LoVo (cell line): ENCODE measurements around the gene ZNF189.
A peak's percentile ranks its signal among the peaks of the same experiment; 100 is the strongest.

ENCODE experiments used
- DNase-seq: peaks from one replicate; pipeline ENCODE4 v3.0.0-alpha.2; 2016; ENCODE audit warnings: low spot score

The ZNF189 gene

GRCh38 chr9:101398068-101398929 lies at the start of gene ZNF189, which contains the start of gene MRPL50:
Gene ZNF189 (plus strand): TSS chr9:101398851. CDS start chr9:101399157, 306 bp downstream.
Gene MRPL50 (minus strand): TSS chr9:101398618. CDS start chr9:101398592, 26 bp downstream.
- peak; percentile 97 for DNase-seq

GRCh38 chr9:101350285-101350684 lies 48.4 kb upstream of the ZNF189 start:
- no peak for DNase-seq

DNA sequence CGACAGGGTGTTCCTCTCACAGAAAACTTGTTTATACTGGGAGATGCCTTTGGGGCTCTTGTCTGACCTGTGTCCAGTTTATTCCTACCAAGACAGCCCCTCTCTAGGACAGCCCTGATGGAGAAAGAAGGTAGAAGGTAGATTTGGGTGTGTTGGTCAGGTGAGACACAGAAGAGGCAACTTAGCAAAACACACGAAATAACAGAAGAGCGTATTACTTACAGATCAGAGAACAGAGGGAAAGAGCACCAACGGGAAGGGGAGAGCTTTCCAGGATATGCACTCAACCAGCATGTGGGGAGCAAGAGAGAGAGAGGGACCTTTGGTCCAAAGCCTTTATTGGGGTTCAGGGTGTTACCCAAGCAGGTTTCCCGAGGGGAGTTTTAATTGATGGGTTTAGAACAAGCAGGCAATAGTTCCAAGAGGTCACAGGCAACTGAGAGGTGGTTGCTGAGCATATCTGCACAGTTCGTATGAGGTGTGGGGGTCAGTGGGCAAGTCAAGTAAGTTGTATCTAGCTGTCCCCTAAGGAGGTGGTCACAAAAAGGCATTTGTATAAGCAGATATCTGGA lies 45.7 kb upstream of the ZNF189 start:
- no peak for DNase-seq

DNA sequence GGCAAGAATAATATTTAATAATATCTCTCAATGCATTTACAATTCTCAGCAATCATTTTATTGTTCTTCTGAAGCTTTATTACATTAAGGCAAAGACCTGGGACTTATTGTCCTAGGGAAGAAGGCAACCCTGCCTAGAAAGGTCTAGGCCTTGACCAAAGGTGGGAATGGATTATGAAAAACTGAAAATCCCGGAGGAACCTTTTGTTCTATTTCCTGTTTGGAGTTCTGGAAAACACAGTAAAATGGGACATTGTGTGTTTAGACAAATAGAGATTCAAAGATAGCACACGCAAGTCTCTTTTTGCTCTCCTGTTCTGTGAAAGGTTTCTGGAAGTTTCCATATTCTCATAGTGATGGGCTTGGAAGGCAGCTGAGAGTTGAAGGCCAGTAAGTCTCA lies 45.0 kb upstream of the ZNF189 start:
- DNase-seq = no peak

- peak; percentile 65 for DNase-seq
Observed at GRCh38 chr9:101354143-101354764, 44.4 kb upstream of the ZNF189 start.

GRCh38 chr9:101354765-101355708 lies 43.6 kb upstream of the ZNF189 start:
- no peak for DNase-seq

DNA sequence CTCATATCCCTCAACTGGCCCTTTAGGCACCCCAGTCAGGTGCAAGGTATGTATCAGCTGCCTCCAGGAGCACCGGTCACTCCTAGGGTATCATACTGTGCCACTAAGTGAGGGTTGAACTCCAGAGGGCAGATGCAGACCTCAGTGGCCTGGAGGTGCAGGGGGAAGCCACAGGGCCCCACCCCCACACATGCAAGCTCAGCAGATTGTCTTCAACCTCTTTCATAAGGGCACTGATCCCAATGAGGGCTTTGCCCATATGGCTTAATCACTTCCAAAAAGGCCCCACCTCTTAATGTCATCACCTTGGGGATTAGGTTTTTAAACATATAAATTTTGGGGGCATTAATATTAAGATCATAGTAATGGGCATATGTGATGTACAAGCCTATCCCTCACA lies 42.0 kb upstream of the ZNF189 start:
- DNase-seq = no peak

GRCh38 chr9:101359679-101360078 lies 39.0 kb upstream of the ZNF189 start:
- no peak for DNase-seq

GRCh38 chr9:101360647-101361046 lies 38.0 kb upstream of the ZNF189 start:
- DNase-seq = no peak

DNA sequence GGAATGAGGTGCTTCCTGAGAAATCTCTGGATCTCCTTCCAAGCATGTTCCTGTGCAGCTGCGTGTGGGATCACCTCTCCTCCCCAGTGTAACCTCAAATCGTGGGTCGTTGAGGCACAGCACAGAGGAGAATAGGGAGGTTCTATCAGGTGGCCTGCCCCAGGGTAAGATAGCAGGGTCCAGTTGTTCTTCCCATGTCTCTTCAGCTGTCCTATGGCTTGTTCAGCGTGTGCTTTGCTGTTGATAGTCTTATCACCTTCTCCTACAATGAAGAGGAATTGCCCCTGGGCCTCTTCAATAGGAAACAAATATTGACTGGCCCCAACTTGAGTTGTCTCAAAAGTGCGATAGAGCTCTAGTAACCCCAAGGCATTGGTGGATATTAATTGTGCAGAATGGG lies 36.2 kb upstream of the ZNF189 start:
- no peak for DNase-seq

DNA sequence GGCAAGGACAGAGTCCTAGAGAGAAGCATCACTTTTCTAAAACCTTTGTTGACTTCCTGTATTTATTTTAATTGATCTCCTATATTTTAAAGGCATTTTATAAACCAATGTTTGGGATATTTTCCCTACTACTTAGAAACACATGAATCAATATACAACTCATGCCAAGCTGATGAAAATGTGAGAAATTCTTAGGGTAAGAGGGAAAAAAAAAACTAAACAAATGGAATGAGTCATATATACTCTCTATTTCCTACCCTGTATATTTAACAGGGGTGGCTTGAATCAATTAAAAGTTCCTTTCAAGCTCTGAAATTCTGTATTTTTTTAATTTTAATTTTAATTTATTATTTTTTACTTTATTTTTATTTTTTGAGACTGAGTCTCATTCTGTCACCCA lies 33.5 kb upstream of the ZNF189 start:
- DNase-seq = peak; percentile 5

GRCh38 chr9:101366038-101366756 lies 32.5 kb upstream of the ZNF189 start:
- DNase-seq = peak; percentile 72

DNA sequence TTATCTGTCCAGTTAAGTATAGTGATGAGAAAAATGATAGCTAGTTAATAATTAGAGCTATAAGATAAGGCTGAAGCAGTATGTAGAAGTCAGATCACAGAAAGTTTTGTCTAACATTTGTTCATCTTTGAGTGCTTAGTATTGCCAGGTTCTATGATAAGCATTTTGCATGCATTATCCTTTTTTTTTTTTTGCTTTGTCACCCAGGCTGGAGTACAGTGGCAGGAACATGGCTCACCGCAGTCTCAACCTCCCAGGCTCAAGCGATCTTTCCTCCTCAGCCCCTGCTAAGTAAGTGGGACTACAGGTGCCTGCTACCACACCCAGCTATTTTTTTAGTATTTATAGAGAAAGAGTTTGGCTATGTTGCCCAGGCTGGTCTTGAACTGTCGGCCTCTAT lies 31.3 kb upstream of the ZNF189 start:
- no peak for DNase-seq

GRCh38 chr9:101369286-101369685 lies 29.4 kb upstream of the ZNF189 start:
- no peak for DNase-seq

- DNase-seq = no peak
Observed at GRCh38 chr9:101369884-101370531, 28.6 kb upstream of the ZNF189 start.

- no peak for DNase-seq
Observed at GRCh38 chr9:101371813-101372212, 26.8 kb upstream of the ZNF189 start.

DNA sequence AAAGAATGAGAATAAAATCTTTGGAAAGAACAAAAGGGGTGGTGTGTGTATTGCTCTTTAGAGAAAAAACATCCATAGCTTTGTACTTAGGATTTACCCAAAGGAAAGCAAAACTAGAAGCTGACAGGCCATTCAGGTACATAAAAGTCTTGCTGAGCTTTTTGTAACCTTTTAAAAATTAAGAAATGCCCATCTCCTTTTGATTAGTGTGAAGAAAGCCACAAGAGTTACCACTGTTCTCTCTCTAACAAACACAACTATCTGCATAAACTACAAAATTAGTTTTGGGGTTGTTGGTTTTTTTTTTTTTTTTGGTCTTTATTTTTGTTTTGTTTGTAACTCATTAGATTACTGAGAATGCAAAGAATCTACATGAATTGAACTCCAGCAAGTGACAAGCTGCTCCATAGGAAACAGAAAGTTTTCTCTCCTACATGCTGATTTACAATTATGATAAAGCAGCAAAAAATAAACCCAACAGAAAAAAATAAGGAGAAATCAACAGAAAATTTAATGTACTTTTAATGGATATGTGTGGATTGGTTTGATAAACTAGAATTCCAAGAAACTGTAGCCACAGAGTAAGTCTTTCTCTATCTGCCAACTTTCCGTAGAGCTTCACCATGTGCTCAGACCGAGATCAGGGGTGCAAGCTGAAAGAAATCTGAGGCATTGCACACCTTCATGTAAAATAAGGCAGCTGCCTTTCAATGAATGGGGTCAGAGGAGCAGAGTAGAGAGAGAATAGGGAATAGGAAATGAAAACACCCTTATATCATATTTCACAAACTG lies 26.1 kb upstream of the ZNF189 start:
- DNase-seq = no peak

- no peak for DNase-seq
Observed at GRCh38 chr9:101375546-101375945, 23.1 kb upstream of the ZNF189 start.

DNA sequence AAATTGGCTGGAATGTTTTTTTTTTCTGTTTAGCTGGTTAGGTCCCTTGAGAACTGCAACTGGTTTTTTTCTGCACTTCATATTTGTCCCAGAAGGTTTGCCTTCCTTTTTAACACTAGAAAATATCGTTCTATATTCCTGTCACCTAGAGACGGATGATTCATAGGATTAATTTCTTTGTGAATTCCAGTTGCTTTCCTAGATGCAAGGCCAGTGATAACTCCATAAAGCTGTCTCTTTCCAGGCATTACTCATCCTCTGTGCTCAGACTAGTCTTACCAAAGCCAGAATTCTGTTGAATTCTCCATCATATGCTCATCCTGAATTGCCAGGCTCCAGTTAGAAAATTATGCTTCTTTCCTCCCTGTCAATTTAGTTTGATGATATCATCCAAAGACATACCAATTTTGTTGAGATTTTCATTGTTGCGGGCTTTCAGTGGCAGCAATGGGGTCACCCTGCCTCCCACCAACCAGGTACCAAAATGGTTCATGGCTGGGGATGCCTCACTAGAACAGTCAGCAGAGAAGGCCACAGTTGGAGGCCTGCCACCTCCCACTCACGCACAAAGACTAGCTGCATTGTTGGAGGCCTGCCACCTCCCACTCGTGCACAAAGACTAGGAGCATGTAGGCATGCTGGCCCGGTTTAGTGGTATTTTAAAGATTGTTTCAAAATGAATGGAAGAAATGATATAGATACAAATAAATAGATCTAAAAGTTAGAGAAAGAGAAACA lies 22.4 kb upstream of the ZNF189 start:
- no peak for DNase-seq
